GM19193 (cell line): ENCODE results near the gene CPLANE2.

Experiments used
- POLR2A ChIP-seq: IDR thresholded peaks from 4 replicates; pipeline ENCODE4 v1.6.1; 2011; ENCODE audit not compliant: insufficient read depth, insufficient read length; ENCODE audit errors: extremely low read depth

Gene CPLANE2

GRCh38 chr1:16242556-16243214 is 5.7 kb upstream of the CPLANE2 start:
- no peak for TF ChIP-seq POLR2A

- TF ChIP-seq POLR2A, result no peak
Observed at GRCh38 chr1:16241221-16241708, 4.3 kb upstream of the CPLANE2 start.

GRCh38 chr1:16239972-16240491 is 3.0 kb upstream of the CPLANE2 start:
- TF ChIP-seq POLR2A, result no peak

GRCh38 chr1:16237343-16237830 is 404 bp upstream of the CPLANE2 start:
- TF ChIP-seq POLR2A, result no peak

- no peak for TF ChIP-seq POLR2A
Observed at GRCh38 chr1:16235944-16236510, 956 bp downstream of the CPLANE2 start.

GRCh38 chr1:16235347-16235746 is 1.6 kb downstream of the CPLANE2 start:
- TF ChIP-seq POLR2A, result no peak

GRCh38 chr1:16233431-16233830 is 3.6 kb downstream of the CPLANE2 start:
- TF ChIP-seq POLR2A, result no peak

- TF ChIP-seq POLR2A, result no peak
Observed at GRCh38 chr1:16232316-16232710, 4.7 kb downstream of the CPLANE2 start.

- TF ChIP-seq POLR2A, result no peak
Observed at GRCh38 chr1:16231331-16232315, 5.4 kb downstream of the CPLANE2 start.

- TF ChIP-seq POLR2A, result no peak
Observed at GRCh38 chr1:16230744-16231143, 6.2 kb downstream of the CPLANE2 start.

GRCh38 chr1:16229976-16230740 is 6.8 kb downstream of the CPLANE2 start:
- TF ChIP-seq POLR2A, result no peak

- no peak for TF ChIP-seq POLR2A
Observed at GRCh38 chr1:16226490-16227179, 10.3 kb downstream of the CPLANE2 start.

GRCh38 chr1:16226129-16226489 is 10.9 kb downstream of the CPLANE2 start:
- TF ChIP-seq POLR2A, result no peak

GRCh38 chr1:16224472-16224871 is 12.5 kb downstream of the CPLANE2 start:
- TF ChIP-seq POLR2A, result no peak
